T-helper 17 cell (primary cell): Measurements from ENCODE around the gene PARM1. TPM values are rescaled to one million over a fixed set of nuclear protein-coding genes. Genes with fewer than 3 reads are reported as not detected.

Experiments used
- ATAC-seq: fragments of 150-1000 bp; cut with Tn5 transposase; 2 replicates; pipeline ENCODE4 v1.10.0; 2021; ENCODE audit warnings: mild to moderate bottlenecking, moderate library complexity
- DNase-seq, 3 donors: peaks; one replicate each; pipeline versions ENCODE4 v3.0.0 to v3.0.0-alpha.2; 2020 to 2021
- H3K9me3 ChIP-seq: one replicate; pipeline ENCODE4 v1.7.0; 2013; ENCODE audit warnings: low read length, mild to moderate bottlenecking; ENCODE audit not compliant: control insufficient read depth, poor library complexity, severe bottlenecking
- H3K27ac Mint-ChIP-seq: one replicate; pipeline ENCODE4 v1.8.0; 2022; ENCODE audit warnings: mild to moderate bottlenecking, moderate library complexity, mixed read lengths
- H3K27me3 Mint-ChIP-seq: one replicate; pipeline ENCODE4 v1.8.0; 2022; ENCODE audit warnings: mixed read lengths
- H3K36me3 Mint-ChIP-seq: one replicate; pipeline ENCODE4 v1.8.0; 2022; ENCODE audit warnings: low read depth, mixed read lengths
- H3K4me1 Mint-ChIP-seq: one replicate; pipeline ENCODE4 v1.8.0; 2022; ENCODE audit warnings: mild to moderate bottlenecking, mixed read lengths
- H3K4me3 Mint-ChIP-seq: one replicate; pipeline ENCODE4 v1.8.0; 2022; ENCODE audit warnings: mild to moderate bottlenecking, moderate library complexity, mixed read lengths
- total RNA-seq, 4 donors: library from RNA in 2 of 4; stranded (reverse) in 2 of 4; gene quantifications; one replicate each; pipeline ENCODE4 v1.2.3 and lab custom pipeline; 2022 to 2026

Gene PARM1
- total RNA-seq, 2 donors from 2014 or later = 0.13 to 0.52 TPM

- no peaks in the 10 kb centered on the region for H3K4me1 Mint-ChIP-seq
- no peak for ATAC-seq
- DNase-seq = no peak
- H3K27ac Mint-ChIP-seq = no peak overlapping the region
- no peaks in the 10 kb centered on the region for H3K9me3 ChIP-seq
- no peaks in the 10 kb centered on the region for H3K36me3 Mint-ChIP-seq
- H3K4me3 Mint-ChIP-seq = no peak overlapping the region
- peaks cover 8% of the 10 kb centered on the region for H3K27me3 Mint-ChIP-seq
Observed at GRCh38 chr4:74921490-74921889, 11.4 kb upstream of the PARM1 start.

- Mint-ChIP-seq H3K27ac (no peak overlapping the region), H3K36me3 (no peaks in the 10 kb centered on the region), H3K4me3 (no peak overlapping the region), H3K27me3 (peaks cover 10% of the 10 kb centered on the region), H3K4me1 (no peaks in the 10 kb centered on the region)
- DNase-seq = no peak
- no peak for ATAC-seq
- no peaks in the 10 kb centered on the region for H3K9me3 ChIP-seq
Observed at GRCh38 chr4:74926007-74926406, 6.9 kb upstream of the PARM1 start.

- H3K27ac Mint-ChIP-seq = no peak overlapping the region
- H3K27me3 Mint-ChIP-seq = peaks cover 43% of the 10 kb centered on the region
- H3K4me3 Mint-ChIP-seq = no peak overlapping the region
- H3K9me3 ChIP-seq = no peaks in the 10 kb centered on the region
- ATAC-seq (no peak), DNase-seq (no peak)
- H3K4me1 Mint-ChIP-seq = peaks cover 12% of the 10 kb centered on the region
- no peaks in the 10 kb centered on the region for H3K36me3 Mint-ChIP-seq
Observed at GRCh38 chr4:74930162-74930561, 2.8 kb upstream of the PARM1 start.

- no peak for DNase-seq
- H3K9me3 ChIP-seq = no peaks in the 10 kb centered on the region
- ATAC-seq = no peak
- Mint-ChIP-seq H3K36me3 (no peaks in the 10 kb centered on the region), H3K4me1 (peaks cover 12% of the 10 kb centered on the region), H3K27ac (no peak overlapping the region), H3K27me3 (peaks cover 48% of the 10 kb centered on the region), H3K4me3 (no peak overlapping the region)
Observed at GRCh38 chr4:74931376-74931775, 1.5 kb upstream of the PARM1 start.

- Mint-ChIP-seq H3K4me3 (no peak overlapping the region), H3K36me3 (no peaks in the 10 kb centered on the region), H3K27me3 (peaks cover 48% of the 10 kb centered on the region), H3K27ac (no peak overlapping the region), H3K4me1 (peaks cover 12% of the 10 kb centered on the region)
- no peak for ATAC-seq
- no peak for DNase-seq
- no peaks in the 10 kb centered on the region for H3K9me3 ChIP-seq
Observed at GRCh38 chr4:74932010-74932409, 906 bp upstream of the PARM1 start.

GRCh38 chr4:74933562-74934015, 673 bp downstream of the PARM1 start:
- Mint-ChIP-seq H3K27ac (no peak overlapping the region), H3K4me3 (peak overlapping the region; percentile 63), H3K4me1 (peaks cover 12% of the 10 kb centered on the region), H3K27me3 (peaks cover 42% of the 10 kb centered on the region), H3K36me3 (no peaks in the 10 kb centered on the region)
- no peaks in the 10 kb centered on the region for H3K9me3 ChIP-seq
- DNase-seq (no peak), ATAC-seq (no peak)

- H3K27ac Mint-ChIP-seq = no peak overlapping the region
- ATAC-seq (no peak), DNase-seq (no peak)
- no peaks in the 10 kb centered on the region for H3K36me3 Mint-ChIP-seq
- H3K4me3 Mint-ChIP-seq = peak overlapping the region; percentile 63
- H3K4me1 Mint-ChIP-seq = peaks cover 12% of the 10 kb centered on the region
- peaks cover 42% of the 10 kb centered on the region for H3K27me3 Mint-ChIP-seq
- no peaks in the 10 kb centered on the region for H3K9me3 ChIP-seq
Observed at GRCh38 chr4:74934016-74934831, 1.3 kb downstream of the PARM1 start.

GRCh38 chr4:74934888-74935287, 2.0 kb downstream of the PARM1 start:
- ATAC-seq = no peak
- no peaks in the 10 kb centered on the region for H3K36me3 Mint-ChIP-seq
- DNase-seq = no peak
- peaks cover 45% of the 10 kb centered on the region for H3K27me3 Mint-ChIP-seq
- peaks cover 12% of the 10 kb centered on the region for H3K4me1 Mint-ChIP-seq
- no peak overlapping the region for H3K27ac Mint-ChIP-seq
- H3K9me3 ChIP-seq = no peaks in the 10 kb centered on the region
- H3K4me3 Mint-ChIP-seq = no peak overlapping the region

GRCh38 chr4:74941123-74941522, 8.2 kb downstream of the PARM1 start:
- Mint-ChIP-seq H3K27ac (no peak overlapping the region), H3K4me3 (no peak overlapping the region)

GRCh38 chr4:74942251-74942917, 9.5 kb downstream of the PARM1 start:
- no peak for ATAC-seq
- H3K9me3 ChIP-seq = no peaks in the 10 kb centered on the region
- no peak for DNase-seq
- Mint-ChIP-seq H3K27me3 (peaks cover 10% of the 10 kb centered on the region), H3K27ac (no peak overlapping the region), H3K4me3 (no peak overlapping the region), H3K4me1 (no peaks in the 10 kb centered on the region), H3K36me3 (no peaks in the 10 kb centered on the region)

More at GRCh38 chr4:74941123-74941522, 8.2 kb downstream of the PARM1 start:
- H3K9me3 ChIP-seq = no peaks in the 10 kb centered on the region
- H3K4me1 Mint-ChIP-seq = no peaks in the 10 kb centered on the region
- no peak for DNase-seq
- peaks cover 10% of the 10 kb centered on the region for H3K27me3 Mint-ChIP-seq
- H3K36me3 Mint-ChIP-seq = no peaks in the 10 kb centered on the region
- ATAC-seq = no peak

- no peak for DNase-seq
- H3K36me3 Mint-ChIP-seq = no peaks in the 10 kb centered on the region
- H3K27me3 Mint-ChIP-seq = peaks cover 10% of the 10 kb centered on the region
- H3K9me3 ChIP-seq = no peaks in the 10 kb centered on the region
- H3K4me1 Mint-ChIP-seq = no peaks in the 10 kb centered on the region
- no peak overlapping the region for H3K27ac Mint-ChIP-seq
- H3K4me3 Mint-ChIP-seq = no peak overlapping the region
- no peak for ATAC-seq
Observed at GRCh38 chr4:74942918-74943253, 10.0 kb downstream of the PARM1 start.

- H3K27me3 Mint-ChIP-seq = peaks cover 10% of the 10 kb centered on the region
- DNase-seq (no peak), ATAC-seq (no peak)
- no peaks in the 10 kb centered on the region for H3K4me1 Mint-ChIP-seq
- no peak overlapping the region for H3K27ac Mint-ChIP-seq
- H3K36me3 Mint-ChIP-seq = no peaks in the 10 kb centered on the region
- no peak overlapping the region for H3K4me3 Mint-ChIP-seq
- no peaks in the 10 kb centered on the region for H3K9me3 ChIP-seq
Observed at GRCh38 chr4:74944354-74944793, 11.5 kb downstream of the PARM1 start.

- DNase-seq (no peak), ATAC-seq (no peak)
- no peak overlapping the region for H3K27ac Mint-ChIP-seq
Observed at GRCh38 chr4:74946196-74946595, 13.3 kb downstream of the PARM1 start.

GRCh38 chr4:74947798-74948197, 14.9 kb downstream of the PARM1 start:
- no peaks in the 10 kb centered on the region for H3K9me3 ChIP-seq
- ATAC-seq (no peak), DNase-seq (no peak)
- Mint-ChIP-seq H3K27me3 (no peaks in the 10 kb centered on the region), H3K27ac (no peak overlapping the region), H3K36me3 (no peaks in the 10 kb centered on the region), H3K4me1 (no peaks in the 10 kb centered on the region), H3K4me3 (no peak overlapping the region)

More at GRCh38 chr4:74946196-74946595, 13.3 kb downstream of the PARM1 start:
- Mint-ChIP-seq H3K4me3 (no peak overlapping the region), H3K4me1 (no peaks in the 10 kb centered on the region), H3K36me3 (no peaks in the 10 kb centered on the region), H3K27me3 (no peaks in the 10 kb centered on the region)
- no peaks in the 10 kb centered on the region for H3K9me3 ChIP-seq
